Immature natural killer cell (primary cell): Measurements from ENCODE around the gene SAP30L. TPM values are rescaled to one million over a fixed set of nuclear protein-coding genes. Genes with fewer than 3 reads are reported as not detected.

ENCODE experiments used
- DNase-seq, 3 donors: peaks; one replicate each; pipeline ENCODE4 v3.0.0; 2022; ENCODE audit warnings: mixed read lengths in 1 of 3
- H3K27ac Mint-ChIP-seq, 6 donors: one replicate each; pipeline ENCODE4 v1.8.0; 2020; ENCODE audit warnings: mixed read lengths in 6 of 6, mild to moderate bottlenecking in 5 of 6, inconsistent platforms in 4 of 6, moderate library complexity in 3 of 6
- H3K27me3 Mint-ChIP-seq, 3 donors: one replicate each; pipeline ENCODE4 v1.8.0; 2020 to 2021; ENCODE audit warnings: low read depth in 3 of 3, mild to moderate bottlenecking in 3 of 3, mixed read lengths in 3 of 3, moderate library complexity in 3 of 3, inconsistent platforms in 1 of 3
- H3K36me3 Mint-ChIP-seq, 3 donors: one replicate each; pipeline ENCODE4 v1.8.0; 2020; ENCODE audit warnings: mixed read lengths in 3 of 3, inconsistent platforms in 2 of 3, mild to moderate bottlenecking in 2 of 3
- H3K4me1 Mint-ChIP-seq, 2 donors: one replicate each; pipeline ENCODE4 v1.8.0; 2020; ENCODE audit warnings: inconsistent platforms in 2 of 2, mild to moderate bottlenecking in 2 of 2, mixed read lengths in 2 of 2, moderate library complexity in 1 of 2
- H3K4me3 Mint-ChIP-seq, 5 donors: one replicate each; pipeline ENCODE4 v1.8.0; 2020; ENCODE audit warnings: mild to moderate bottlenecking in 5 of 5, mixed read lengths in 5 of 5, inconsistent platforms in 3 of 5, moderate library complexity in 3 of 5
- H3K9me3 Mint-ChIP-seq, 6 donors: one replicate each; pipeline ENCODE4 v1.8.0; 2020; ENCODE audit warnings: mild to moderate bottlenecking in 6 of 6, mixed read lengths in 6 of 6, inconsistent platforms in 4 of 6, moderate library complexity in 3 of 6
- polyA plus RNA-seq, 3 donors: library from polyadenylated mRNA; unstranded; fragments of 300-500 nt; fragmentation: Illumina TruSeq; gene quantifications; one replicate each; pipeline ENCODE4 v1.2.3, GENCODE V29; 2021

Gene SAP30L
- polyA plus RNA-seq, 3 donors from 2014 or later = 20.6 to 45.3 (median 27.1) TPM

GRCh38 chr5:154502180-154502579 is 56.4 kb downstream of the SAP30L start:
- H3K27ac Mint-ChIP-seq = no peak overlapping the region
- H3K36me3 Mint-ChIP-seq = peaks cover 0 to 3% (median 0%) of the 10 kb centered on the region in 3 donors
- no peak for DNase-seq
- no peaks in the 10 kb centered on the region for H3K9me3 Mint-ChIP-seq
- no peak overlapping the region for H3K4me3 Mint-ChIP-seq
- peaks cover 4 to 27% (median 8%) of the 10 kb centered on the region in 3 donors for H3K27me3 Mint-ChIP-seq
- peaks cover 16 to 18% of the 10 kb centered on the region in 2 donors for H3K4me1 Mint-ChIP-seq

GRCh38 chr5:154503698-154504039 is 57.9 kb downstream of the SAP30L start:
- H3K4me3 Mint-ChIP-seq = peak overlapping the region; percentile 38 to 64 (median 61)
- H3K36me3 Mint-ChIP-seq = peaks cover 0 to 3% (median 0%) of the 10 kb centered on the region in 3 donors

GRCh38 chr5:154505567-154505966 is 59.8 kb downstream of the SAP30L start:
- Mint-ChIP-seq H3K27ac (no peak overlapping the region), H3K36me3 (peaks cover 0 to 6% (median 0%) of the 10 kb centered on the region in 3 donors), H3K27me3 (peaks cover 10 to 24% (median 13%) of the 10 kb centered on the region in 3 donors), H3K4me1 (peaks cover 21 to 26% of the 10 kb centered on the region in 2 donors), H3K4me3 (no peak overlapping the region), H3K9me3 (no peaks in the 10 kb centered on the region)
- DNase-seq = no peak

More at GRCh38 chr5:154503698-154504039, 57.9 kb downstream of the SAP30L start:
- peaks cover 4 to 24% (median 10%) of the 10 kb centered on the region in 3 donors for H3K27me3 Mint-ChIP-seq
- H3K27ac Mint-ChIP-seq = no peak overlapping the region
- H3K9me3 Mint-ChIP-seq = no peaks in the 10 kb centered on the region
- peaks cover 21 to 26% of the 10 kb centered on the region in 2 donors for H3K4me1 Mint-ChIP-seq
- DNase-seq = no peak

GRCh38 chr5:154506049-154506715 is 60.4 kb downstream of the SAP30L start:
- Mint-ChIP-seq H3K27me3 (peaks cover 10 to 22% (median 13%) of the 10 kb centered on the region in 3 donors), H3K4me3 (no peak overlapping the region), H3K36me3 (peaks cover 0 to 6% (median 0%) of the 10 kb centered on the region in 3 donors), H3K27ac (no peak overlapping the region), H3K4me1 (peaks cover 20 to 26% of the 10 kb centered on the region in 2 donors), H3K9me3 (no peaks in the 10 kb centered on the region)
- no peak for DNase-seq

GRCh38 chr5:154506716-154507080 is 60.9 kb downstream of the SAP30L start:
- H3K36me3 Mint-ChIP-seq = peaks cover 0 to 6% (median 0%) of the 10 kb centered on the region in 3 donors
- peaks cover 20 to 26% of the 10 kb centered on the region in 2 donors for H3K4me1 Mint-ChIP-seq
- no peaks in the 10 kb centered on the region for H3K9me3 Mint-ChIP-seq
- no peak for DNase-seq
- peaks cover 8 to 20% (median 13%) of the 10 kb centered on the region in 3 donors for H3K27me3 Mint-ChIP-seq
- H3K27ac Mint-ChIP-seq = no peak overlapping the region
- no peak overlapping the region for H3K4me3 Mint-ChIP-seq

- Mint-ChIP-seq H3K4me3 (no peak overlapping the region), H3K27me3 (peaks cover 8 to 13% (median 9%) of the 10 kb centered on the region in 3 donors), H3K4me1 (peaks cover 12 to 15% of the 10 kb centered on the region in 2 donors), H3K36me3 (peaks cover 0 to 6% (median 0%) of the 10 kb centered on the region in 3 donors), H3K9me3 (no peaks in the 10 kb centered on the region), H3K27ac (no peak overlapping the region)
- DNase-seq = peak; percentile 14 to 29 (median 20)
These were observed 62.3 kb downstream of the SAP30L start for GRCh38 chr5:154508114-154508513.

GRCh38 chr5:154509784-154510555 is 64.2 kb downstream of the SAP30L start:
- peaks cover 3 to 21% (median 10%) of the 10 kb centered on the region in 3 donors for H3K27me3 Mint-ChIP-seq
- no peak for DNase-seq
- H3K4me1 Mint-ChIP-seq = peaks cover 20 to 21% of the 10 kb centered on the region in 2 donors
- no peak overlapping the region for H3K4me3 Mint-ChIP-seq
- peaks cover 0 to 3% (median 0%) of the 10 kb centered on the region in 3 donors for H3K36me3 Mint-ChIP-seq
- no peak overlapping the region for H3K27ac Mint-ChIP-seq
- H3K9me3 Mint-ChIP-seq = no peaks in the 10 kb centered on the region

Other genes with a start within 250 kb of the SAP30L start
- not detected for gene HAND1, start 32.2 kb downstream of the SAP30L start, polyA plus RNA-seq